HG03469 (cell line): ENCODE data around the gene RAP2A.

Experiments used
- ATAC-seq: cut with Tn5 transposase; IDR thresholded peaks from one replicate; pipeline ENCODE4 v1.9.1; 2021; ENCODE audit warnings: mild to moderate bottlenecking, moderate library complexity, moderate number of reproducible peaks; ENCODE audit not compliant: unreplicated experiment

The RAP2A gene

DNA sequence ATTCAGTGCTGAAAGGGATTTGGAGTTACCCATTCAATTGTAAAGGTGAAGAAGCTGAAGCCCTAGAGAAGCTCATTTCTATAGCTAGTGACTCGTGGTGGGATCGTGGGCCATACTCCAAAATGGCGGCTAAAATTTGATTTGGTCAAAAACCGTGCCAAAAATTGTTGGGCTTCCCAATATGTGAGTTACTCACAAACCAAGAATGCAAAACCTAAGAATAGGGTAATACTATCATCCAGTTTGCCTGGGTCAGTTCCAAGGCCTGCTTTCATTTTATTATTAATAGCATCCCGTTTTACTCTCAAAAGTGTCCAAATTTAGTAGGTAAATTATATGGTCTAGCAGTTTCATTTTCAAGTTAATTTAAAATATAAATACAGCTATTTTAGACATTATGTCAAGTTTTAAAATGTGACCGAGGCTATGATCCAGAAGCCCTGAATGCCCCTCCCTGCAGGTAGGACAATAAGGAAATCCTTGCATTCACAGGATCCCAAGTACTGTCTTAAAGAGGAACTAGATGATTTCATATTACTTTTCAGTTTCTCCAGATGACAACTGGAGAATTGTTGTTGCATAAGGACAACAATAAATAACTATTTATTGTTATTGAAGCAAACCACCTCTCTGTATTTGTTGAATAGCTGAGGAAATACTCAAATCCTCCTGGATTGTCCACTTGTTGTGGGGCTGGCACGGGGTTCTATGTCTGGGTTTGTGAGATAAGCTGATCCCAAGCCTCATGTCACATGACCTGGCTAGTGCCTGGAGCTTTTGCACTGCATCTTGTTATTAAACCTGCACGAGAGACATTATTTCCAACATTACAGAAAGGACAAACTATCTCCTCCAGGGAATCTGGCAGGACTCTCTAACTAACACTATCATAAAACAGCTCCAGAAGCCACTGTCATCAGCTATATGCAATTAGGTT lies 11.6 kb upstream of the RAP2A start:
- ATAC-seq: no peak

DNA sequence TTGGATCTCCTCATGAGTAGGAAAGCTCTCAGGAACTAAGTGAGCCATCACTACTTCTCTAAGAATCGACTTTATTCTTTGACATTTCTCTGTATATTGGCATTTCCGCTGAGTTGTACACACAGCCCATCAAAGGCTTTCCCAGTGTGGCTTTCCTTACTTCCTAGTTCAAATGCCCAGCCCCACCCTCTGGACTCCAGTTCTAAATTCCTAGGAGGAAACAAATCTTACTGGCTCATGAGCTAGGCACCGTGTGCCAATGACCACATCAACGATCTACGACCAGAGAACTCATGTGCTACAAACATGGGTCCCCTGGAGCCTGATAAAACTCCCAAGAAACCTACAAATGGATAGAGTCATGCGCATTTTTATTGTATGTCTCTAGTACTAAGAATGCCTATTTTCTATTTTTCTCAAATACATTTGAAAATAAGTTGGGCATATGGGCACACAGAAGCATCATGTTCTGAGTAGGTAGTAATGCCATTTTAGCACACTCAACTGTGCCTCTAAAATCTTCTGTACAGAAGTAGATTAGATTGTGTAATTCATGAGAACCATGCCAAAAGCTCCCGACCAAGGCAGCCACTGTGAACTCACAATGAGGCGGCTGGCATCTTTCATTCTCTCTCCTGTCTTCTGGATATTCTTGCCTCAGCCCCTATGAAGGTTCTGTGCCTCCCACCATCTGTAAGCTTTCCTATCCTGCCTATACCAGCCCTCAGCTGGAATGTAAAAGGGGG lies 10.5 kb upstream of the RAP2A start:
- no peak for ATAC-seq

DNA sequence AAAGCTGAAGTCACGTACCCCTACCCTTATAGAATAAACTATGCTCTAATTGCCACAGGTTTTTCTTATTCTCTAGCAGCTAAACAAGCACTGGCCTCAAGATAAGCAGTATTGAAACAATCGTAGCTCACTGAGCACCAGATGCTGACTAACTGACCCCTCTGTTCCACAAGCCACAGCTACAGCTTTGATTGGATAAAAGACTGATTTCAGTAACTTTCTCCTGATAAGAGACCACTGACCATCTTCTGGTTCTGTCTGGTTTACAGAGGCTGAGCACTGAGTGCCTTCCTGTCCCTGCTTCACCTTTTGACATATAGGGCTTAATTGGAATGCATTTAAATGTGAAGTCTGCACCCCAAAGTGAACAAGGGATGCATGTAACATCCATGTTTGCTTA lies 8.4 kb upstream of the RAP2A start:
- ATAC-seq: no peak

DNA sequence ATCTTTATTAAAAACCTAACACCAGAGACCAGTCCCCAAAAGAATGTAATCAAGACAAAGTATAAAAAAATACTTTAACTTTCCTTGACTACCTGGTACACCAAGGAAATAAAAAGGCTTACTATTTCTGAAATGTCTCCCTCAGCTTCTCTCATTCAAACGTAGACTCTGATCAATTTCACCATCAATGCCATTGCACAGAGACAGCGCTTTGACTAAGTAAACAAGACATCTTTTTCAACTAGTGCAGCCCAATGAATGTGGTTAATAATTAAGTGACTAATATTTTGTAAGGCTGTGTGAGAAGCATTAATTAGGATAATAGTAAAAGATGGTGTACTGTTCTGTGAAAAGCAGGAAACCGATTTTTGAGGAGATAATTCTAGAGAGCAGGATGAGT lies 7.3 kb upstream of the RAP2A start:
- ATAC-seq: no peak

DNA sequence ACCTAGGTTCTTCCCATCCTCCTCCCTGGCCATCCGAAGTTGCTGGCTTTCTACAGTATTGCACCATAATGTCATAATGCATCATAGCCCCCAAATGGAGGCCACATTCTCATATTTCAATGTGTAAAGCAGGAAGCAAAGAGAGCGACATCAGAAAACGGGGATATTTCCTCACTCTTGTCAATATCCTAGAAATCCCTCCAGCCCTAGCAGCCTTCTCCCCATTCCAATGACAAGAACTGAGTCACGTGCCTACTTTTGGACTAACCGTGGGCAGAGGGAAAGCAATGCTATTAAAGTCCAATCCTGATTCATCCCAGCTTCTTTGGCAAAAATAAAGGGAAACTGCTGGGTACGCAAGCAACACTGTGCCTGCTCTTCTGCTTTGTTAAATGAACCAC lies 4.3 kb upstream of the RAP2A start:
- ATAC-seq: no peak

DNA sequence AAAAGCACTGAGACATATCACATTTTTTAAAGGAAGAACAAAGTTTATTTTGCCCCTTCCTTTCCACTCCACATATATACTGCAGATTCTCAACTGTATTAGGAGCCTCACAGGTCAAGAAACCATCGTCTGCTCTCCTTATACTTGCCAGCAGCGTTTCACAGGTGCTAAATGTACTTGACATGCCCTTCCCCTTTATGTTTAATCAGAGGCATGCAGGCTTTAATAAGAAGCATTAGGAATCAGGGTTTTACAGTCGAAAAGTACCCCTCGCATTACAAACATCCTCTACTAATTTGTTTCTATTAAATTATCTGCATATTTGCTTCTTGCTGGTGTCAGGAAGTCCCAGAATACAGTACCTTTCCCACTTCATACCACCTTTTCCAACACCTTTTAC lies 3.7 kb upstream of the RAP2A start:
- no peak for ATAC-seq

DNA sequence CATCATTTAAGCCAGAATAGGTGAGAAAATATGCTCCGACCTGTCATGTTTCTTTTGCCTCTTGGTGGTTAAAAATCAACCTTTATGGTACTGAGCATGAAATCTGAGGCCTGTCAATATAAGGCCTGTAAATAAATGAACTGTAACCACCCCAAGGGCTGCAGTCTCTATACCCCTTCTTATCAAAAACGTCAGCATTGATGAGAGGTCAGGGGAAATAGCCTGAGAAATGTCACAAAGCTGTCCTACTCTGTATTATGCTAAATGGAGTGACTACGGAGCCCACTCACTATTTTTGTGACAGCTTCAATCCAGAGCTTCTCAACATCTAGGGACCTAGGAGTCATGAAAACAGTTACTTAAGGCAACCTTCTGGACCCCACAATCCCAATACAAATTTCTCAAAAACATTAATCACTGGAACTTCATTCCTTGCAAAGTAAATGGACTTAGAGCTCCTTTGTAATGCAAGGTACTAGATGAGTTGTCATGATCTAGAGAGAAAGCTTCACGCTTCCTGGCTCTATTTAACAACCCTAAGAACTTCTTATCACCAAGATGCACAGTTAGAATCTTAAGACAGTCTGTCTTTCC lies 2.7 kb upstream of the RAP2A start:
- ATAC-seq: no peak

DNA sequence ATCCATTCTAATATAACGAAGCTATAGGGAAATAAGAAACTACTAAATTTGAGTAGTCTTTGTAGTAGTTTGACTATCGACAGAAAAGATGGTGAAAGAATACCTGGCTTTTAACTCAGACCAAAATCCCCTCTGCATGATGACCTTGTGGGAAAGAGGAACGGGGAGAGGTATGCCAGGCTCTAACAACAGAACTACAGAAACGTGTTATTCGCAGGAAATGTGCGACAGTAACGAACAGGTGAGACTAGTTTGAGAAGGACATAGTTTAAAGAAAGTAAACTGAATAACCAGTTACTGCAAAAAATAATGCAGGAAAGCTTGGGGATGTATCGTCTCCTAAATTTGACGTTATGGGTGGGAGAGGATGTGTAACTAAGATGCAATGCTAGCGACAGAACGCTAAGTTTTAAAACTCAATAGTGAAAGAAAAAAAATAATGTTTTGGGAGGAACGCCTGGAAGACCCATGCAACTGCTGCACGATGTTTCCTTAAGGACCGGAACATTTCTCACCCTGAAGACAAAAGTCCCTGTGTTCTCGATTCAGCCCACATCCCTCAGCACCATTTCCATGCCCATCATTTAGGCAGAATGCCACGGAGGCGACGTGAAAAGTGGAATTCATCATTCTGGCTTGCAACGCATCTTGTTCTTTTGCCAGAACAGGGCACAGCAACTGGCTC lies 1.6 kb upstream of the RAP2A start:
- no peak for ATAC-seq

DNA sequence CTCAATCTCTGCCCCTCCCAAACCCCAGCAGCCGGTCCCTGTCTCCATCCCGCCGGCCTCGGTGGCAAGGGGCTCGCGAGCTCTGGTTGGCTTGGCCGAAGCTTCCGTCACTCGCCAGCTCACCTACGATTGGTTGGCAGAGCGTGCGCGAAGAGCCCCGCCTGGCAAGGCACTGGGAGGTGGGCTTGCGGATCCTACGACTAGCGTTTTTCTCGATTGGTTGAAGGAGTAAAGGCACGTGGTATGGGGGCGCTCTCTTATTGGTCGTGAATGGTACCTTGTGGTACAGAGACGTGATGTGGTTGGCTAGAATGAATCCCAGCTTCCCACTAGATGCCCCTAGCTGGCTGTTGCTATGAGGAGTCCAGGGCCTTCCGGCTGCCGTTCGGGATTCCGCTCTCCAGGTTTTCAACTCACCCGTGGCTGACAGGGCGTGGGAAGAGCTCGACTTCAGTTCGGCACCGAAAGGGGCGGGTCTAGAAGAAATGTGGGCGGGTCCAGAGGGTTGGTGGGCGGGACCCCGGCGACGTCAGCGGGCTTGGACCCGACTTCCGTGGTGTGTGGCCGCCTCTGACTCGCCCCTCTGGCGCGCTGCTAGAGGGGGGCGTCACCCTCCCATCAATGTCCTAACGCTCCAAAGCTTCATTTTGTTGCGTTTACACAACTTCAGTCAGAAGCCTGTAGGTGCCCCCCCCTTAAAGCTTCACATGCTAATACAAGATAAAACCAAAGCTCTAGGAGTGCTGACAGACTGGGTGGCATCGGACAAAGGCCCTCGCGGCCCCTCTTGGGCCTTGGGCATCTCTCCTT lies 847 bp upstream of the RAP2A start:
- peak; percentile 81 for ATAC-seq

DNA sequence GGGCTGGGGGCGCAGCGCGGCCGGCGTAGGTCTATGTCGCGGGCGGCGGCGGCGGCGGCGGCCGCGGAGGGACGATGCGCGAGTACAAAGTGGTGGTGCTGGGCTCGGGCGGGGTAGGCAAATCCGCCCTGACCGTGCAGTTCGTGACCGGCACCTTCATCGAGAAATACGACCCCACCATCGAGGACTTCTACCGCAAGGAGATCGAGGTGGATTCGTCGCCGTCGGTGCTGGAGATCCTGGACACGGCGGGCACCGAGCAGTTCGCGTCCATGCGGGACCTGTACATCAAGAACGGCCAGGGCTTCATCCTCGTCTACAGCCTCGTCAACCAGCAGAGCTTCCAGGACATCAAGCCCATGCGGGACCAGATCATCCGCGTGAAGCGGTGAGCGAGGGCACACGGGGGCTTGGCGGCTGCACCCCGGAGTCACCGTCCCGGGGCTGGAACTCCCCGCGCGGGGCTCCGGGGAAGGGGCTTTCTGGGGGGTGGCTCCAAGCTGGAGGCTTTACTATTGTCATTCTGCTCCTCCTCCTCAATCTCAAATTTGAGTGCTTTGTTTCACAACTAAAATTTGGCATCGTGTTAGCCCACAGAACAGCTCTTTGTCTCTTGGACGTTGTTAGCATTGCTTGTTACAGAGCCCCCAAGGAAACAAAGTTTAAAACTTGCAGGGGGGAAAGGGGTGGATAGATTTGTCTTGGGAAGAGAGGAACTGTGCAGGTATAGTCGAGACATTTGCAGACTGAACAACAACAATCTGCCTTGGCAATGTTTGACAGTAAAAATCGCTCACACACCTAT lies 630 bp downstream of the RAP2A start:
- peak; percentile 0 for ATAC-seq

DNA sequence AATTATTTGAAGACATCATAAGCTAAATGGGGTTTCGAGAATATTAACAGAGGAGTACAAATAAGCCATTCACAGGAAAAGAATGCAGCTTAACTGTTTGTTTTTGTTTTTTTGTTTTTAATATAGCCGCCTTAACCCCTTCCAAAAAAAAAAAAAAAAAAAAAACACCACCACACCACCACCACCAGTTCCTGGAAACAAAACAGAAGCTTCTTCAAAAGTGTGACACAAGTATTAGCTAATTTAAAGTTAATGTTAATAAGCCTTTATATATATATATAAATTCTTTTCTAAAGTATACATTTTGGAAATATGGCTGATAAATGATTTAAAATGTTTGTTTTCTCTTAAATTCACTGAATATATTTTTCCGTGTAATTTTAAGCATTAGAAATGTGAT lies 1.4 kb downstream of the RAP2A start:
- no peak for ATAC-seq

DNA sequence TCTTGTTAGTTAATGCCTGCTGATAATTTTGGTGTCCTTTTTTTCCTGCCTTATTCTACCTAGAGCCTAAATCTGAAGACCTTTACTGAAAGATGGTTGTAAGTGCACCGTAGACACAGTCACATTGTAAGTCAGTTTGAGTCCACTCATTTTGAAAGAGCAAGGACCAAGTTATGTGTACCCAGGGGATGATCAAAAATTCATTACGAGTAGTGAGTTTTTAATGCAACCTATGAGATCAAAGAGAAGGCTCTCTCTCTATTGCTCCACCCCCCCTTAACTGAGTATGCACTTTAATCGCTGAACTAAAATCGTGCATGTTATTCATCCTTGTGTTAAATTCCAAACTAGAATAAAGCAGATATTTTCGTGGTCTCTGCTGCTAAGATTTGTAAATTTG lies 1.8 kb downstream of the RAP2A start:
- no peak for ATAC-seq

DNA sequence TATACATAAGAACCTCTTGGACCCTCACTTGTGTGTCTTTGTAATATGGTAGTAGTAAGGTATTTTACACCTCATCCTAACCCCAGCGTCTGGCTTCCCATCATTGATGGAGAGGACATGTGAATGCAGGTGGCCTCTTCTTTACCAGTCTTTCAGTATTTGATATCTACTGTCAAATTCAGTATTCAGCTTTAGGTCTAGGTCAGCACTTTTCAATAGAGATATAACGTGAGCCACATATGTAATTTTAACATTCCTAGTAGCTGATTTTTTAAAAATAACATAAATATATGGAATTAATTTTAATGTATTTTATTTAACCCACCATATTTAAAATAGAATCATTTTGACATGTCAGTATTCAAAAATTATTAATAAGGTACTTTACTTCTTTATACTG lies 2.9 kb downstream of the RAP2A start:
- no peak for ATAC-seq

DNA sequence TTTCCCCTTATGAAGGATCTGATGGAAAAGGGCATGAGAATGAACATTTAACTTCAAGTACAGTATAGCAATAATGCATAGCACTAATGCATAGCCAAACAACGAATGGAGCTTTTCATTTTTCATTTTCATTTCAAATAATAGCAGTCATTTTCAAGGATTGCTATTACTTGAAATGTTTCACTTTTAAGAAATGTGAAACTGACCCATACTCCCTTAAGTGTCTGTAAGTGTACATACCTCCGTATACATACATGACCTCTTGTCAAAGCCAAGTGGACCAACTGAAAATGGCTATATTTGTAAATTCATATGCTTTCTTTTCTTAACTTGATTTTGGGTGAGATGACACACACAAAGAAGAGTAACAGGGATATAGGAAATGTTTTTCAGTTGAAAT lies 3.8 kb downstream of the RAP2A start:
- no peak for ATAC-seq

DNA sequence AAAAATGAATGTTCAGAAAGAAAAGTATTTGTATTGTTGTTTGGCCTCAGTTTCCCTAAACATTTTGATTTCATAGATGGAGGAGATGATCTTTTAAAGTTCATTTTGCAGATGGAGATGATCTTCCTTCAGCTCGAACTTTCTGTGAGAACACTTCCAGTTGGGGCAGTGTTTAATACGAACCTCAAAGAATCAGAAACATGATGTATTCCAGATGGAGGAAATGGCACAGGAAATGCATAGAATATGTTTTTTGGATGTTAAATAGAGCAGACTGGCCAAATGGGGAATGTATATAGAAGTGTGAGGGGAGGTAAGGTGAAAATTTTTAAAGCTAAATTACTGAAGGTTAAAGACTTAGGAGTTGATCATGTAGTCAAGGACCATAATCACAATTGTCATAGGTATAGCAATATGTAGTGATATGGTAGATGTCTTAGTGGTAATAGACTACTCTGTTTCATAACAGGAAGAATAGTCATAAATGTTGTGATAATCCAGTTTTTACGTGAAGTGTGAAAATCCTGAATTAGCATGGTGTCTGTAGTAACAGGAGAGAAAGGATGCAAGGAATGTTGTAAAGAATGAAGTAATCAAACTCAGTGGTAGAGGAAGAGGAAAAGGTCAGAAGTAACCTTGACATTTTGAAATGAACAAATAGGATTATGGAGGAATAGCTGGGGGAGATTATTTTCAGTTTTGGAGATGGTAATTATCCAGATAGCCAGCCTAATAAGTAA lies 5.1 kb downstream of the RAP2A start:
- no peak for ATAC-seq

DNA sequence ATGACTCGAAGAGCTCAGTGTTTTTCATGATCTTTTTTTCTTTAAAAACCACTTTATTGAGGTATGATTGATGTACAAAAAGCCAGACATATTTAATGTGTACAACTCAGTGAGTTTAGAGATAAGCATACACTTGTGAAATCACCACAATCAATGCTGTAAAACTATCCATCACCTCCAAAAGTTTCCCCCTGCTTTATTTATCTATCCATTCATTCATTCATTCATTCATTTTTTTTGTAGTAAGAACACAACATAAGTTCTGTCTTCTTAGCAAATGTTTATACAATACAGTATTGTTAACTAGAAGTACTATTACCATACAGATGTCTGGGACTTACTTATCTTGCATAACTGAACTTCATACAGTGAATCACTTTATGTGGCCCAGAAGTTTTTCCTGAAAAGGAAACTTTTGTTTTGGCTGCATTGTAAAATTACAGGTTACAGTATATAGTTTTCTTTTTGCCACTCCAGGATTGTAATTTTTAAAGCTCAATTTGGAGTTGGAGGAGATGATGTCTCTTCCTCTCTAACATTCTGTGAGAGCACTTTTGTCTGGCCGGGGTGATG lies 6.7 kb downstream of the RAP2A start:
- ATAC-seq: no peak

DNA sequence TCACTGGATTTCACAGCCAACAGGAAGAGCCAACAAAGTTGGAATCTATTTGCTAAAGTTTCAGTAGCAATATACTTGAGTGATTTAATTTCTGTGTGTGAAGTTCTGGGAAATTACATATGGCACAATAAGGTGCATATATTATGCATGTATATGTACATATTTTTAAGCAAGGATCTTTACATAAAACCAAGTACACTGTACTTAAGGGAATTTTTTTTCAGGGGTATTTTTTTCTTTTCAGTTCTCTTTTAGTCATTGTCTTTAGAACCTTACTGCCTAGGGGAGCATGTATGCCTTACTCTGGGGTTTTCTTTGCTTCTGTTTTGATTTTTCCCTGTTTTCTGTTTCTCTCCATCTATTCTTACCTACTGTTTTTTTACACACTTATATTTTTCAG lies 7.4 kb downstream of the RAP2A start:
- ATAC-seq: peak; percentile 34

DNA sequence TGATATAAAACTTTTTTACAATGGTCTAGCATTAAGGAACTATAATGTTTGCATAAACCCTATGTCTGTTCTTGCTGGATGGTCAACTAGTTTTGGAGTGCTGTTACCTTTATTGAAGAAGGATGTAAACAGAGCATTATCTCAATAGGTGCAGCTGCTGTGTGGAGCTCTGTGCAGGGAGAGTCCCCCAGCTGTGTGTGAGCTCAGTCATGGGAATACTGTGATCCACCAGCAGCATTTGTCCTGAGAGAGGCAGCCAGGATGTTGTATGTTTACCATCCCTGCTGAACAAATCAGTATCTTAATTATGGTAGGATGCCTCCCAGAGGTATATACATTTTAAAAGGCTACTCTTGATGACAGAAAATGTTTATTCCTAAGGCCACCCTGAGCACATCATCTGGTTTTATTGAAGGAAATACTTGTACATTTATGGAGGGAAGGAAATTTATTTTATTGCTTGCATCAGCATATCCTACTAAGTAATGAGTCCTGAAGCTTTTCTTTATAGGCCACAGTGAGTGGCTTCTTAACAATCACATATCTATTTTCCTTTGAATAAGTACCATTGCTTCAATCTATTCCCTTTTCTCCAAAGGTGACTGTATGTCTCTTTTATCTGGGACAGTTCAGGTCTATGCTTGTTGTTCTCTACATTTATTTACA lies 11.7 kb downstream of the RAP2A start:
- ATAC-seq: no peak
